AG10803 (cell line): Measurements from ENCODE around the gene PLSCR4.
A peak's percentile ranks its signal among the peaks of the same experiment; 100 is the strongest.

Source experiments
- DNase-seq: peaks from one replicate; pipeline ENCODE4 v3.0.0; 2010; ENCODE audit warnings: low read depth
- H3K4me3 ChIP-seq: 2 replicates; pipeline ENCODE4 v1.5.1; 2011; ENCODE audit warnings: mild to moderate bottlenecking, low read length, control low read depth
- CTCF ChIP-seq: conservative IDR thresholded peaks from 2 replicates; pipeline ENCODE4 v1.5.1; 2011; ENCODE audit warnings: mild to moderate bottlenecking, low read length, control low read depth, inconsistent platforms

Gene PLSCR4

GRCh38 chr3:146156095-146156494 lies 94.8 kb downstream of the PLSCR4 start:
- no peak for TF ChIP-seq CTCF
- H3K4me3 ChIP-seq, result peak overlapping the region; percentile 29
- DNase-seq, result peak; percentile 67

- DNase-seq, result no peak
- TF ChIP-seq CTCF, result no peak
- H3K4me3 ChIP-seq, result no peak overlapping the region
Measured at GRCh38 chr3:146154995-146155394, 95.9 kb downstream of the PLSCR4 start.

- no peak for DNase-seq
- no peak for TF ChIP-seq CTCF
- no peak overlapping the region for H3K4me3 ChIP-seq
Measured at GRCh38 chr3:146154316-146154715, 96.6 kb downstream of the PLSCR4 start.

- DNase-seq, result no peak
- no peak for TF ChIP-seq CTCF
Measured at GRCh38 chr3:146153429-146153828, 97.5 kb downstream of the PLSCR4 start.

GRCh38 chr3:146152834-146153233 lies 98.1 kb downstream of the PLSCR4 start:
- no peak for TF ChIP-seq CTCF
- DNase-seq, result no peak
- no peak overlapping the region for H3K4me3 ChIP-seq

More at GRCh38 chr3:146153429-146153828, 97.5 kb downstream of the PLSCR4 start:
- no peak overlapping the region for H3K4me3 ChIP-seq

GRCh38 chr3:146148468-146148931 lies 102.4 kb downstream of the PLSCR4 start:
- H3K4me3 ChIP-seq, result no peak overlapping the region
- peak; percentile 40 for TF ChIP-seq CTCF
- DNase-seq, result peak; percentile 39

GRCh38 chr3:146145642-146146041 lies 105.3 kb downstream of the PLSCR4 start:
- TF ChIP-seq CTCF, result no peak
- no peak overlapping the region for H3K4me3 ChIP-seq
- DNase-seq, result no peak
